ENCODE results near the gene GFRA4.

GFRA4 gene

GRCh38 chr20:3640259-3640658 lies 22.9 kb downstream of the GFRA4 start:
- TF ChIP-seq, protein P1, sequence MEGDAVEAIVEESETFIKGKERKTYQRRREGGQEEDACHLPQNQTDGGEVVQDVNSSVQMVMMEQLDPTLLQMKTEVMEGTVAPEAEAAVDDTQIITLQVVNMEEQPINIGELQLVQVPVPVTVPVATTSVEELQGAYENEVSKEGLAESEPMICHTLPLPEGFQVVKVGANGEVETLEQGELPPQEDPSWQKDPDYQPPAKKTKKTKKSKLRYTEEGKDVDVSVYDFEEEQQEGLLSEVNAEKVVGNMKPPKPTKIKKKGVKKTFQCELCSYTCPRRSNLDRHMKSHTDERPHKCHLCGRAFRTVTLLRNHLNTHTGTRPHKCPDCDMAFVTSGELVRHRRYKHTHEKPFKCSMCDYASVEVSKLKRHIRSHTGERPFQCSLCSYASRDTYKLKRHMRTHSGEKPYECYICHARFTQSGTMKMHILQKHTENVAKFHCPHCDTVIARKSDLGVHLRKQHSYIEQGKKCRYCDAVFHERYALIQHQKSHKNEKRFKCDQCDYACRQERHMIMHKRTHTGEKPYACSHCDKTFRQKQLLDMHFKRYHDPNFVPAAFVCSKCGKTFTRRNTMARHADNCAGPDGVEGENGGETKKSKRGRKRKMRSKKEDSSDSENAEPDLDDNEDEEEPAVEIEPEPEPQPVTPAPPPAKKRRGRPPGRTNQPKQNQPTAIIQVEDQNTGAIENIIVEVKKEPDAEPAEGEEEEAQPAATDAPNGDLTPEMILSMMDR (conservative IDR thresholded peaks at IDR 0.05; ENCODE audit: low read length): no peak
- DNase-seq (ENCODE audit: low read depth): no peak
- H3K4me3 ChIP-seq (ENCODE audit: low read length): no peak overlapping the region

GRCh38 chr20:3635346-3635745 lies 27.9 kb downstream of the GFRA4 start:
- TF ChIP-seq, protein P1 (conservative IDR thresholded peaks at IDR 0.05; ENCODE audit: low read length): no peak

DNA sequence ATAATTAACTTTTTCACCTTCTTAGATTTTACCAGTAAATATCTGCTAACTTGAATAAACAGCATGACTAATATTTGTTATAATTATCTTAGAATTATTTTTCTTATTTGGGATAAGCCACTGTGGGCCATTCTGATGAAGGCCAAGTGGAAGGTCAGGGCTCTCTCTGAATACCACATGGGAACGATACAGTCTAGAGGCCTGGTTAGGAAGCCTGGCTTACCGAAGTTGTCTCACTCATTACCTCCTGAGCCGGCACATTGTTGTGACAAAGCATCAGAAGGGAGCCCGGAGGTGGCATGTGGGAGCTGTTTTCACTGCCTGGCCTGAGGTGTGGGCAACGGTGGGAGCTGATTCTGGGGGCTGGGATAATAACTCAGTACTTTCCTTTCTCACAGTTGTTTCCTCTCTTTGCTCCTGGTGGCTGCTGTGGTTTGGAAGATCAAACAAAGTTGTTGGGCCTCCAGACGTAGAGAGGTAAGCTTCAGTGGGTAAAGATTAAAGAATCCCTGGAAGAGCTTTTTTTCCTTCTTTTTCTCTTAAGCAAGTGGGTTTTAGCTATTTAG lies 29.2 kb downstream of the GFRA4 start:
- H3K4me3 ChIP-seq (ENCODE audit: low read length): no peak overlapping the region
- no peak for DNase-seq (ENCODE audit: low read depth)
- TF ChIP-seq, protein P1 (conservative IDR thresholded peaks at IDR 0.05; ENCODE audit: low read length): no peak

More at GRCh38 chr20:3635346-3635745, 27.9 kb downstream of the GFRA4 start:
- H3K4me3 ChIP-seq (ENCODE audit: low read length): no peak overlapping the region
- DNase-seq (ENCODE audit: low read depth): peak; percentile 30

DNA sequence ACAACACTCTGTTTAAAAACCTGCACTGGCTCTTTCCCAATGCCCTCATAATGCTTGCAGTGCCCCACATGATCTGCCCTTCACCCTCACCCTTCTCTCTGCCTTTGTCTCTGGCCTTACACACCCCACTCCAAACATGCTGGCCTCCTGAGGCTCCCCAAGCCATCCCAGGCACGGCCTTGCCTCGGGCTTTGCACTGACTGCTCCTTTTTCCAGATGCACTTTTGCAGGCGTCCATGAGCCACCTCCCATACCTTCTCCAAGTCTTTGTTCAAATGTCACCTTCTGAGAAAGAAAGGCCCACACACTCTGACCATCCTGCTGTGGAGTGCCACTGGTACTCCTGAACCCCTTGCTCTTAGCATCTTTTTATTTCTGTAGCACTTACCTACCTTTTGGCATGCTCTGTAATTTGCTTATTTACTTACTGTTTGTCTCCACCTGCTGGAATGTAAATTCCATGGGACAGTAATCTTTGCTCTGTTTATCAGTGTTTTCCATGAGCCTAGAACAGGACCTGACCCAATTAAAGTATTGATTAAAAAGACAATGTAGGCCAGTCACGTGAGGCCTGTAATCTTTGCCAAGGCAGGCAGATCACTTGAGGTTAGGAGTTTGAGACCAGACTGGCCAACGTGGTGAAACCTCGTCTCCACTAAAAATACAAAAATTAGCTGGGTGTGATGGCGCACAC lies 30.7 kb downstream of the GFRA4 start:
- no peak overlapping the region for H3K4me3 ChIP-seq (ENCODE audit: low read length)
- no peak for DNase-seq (ENCODE audit: low read depth)
- TF ChIP-seq, protein P1 (conservative IDR thresholded peaks at IDR 0.05; ENCODE audit: low read length): no peak

DNA sequence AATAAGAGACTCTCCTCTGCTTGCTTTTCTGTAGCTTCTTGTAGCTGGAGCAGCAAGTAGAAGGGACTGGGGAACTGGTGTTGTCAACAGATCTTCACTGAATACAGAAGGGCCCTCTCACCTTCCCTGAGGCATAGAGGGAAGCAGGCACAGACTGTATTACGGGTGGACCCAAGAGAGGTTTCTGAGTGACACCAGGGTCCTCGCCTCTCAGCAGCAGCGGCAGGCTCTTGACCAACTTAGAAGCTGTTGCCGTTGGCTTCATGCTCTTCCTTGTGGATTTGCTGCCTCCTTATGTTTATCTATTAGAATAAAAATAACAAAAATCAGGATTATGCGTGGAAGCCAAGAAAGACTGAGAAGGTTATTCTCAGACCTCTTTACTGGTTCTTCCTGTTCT lies 31.7 kb downstream of the GFRA4 start:
- DNase-seq (ENCODE audit: low read depth): no peak
- TF ChIP-seq, protein P1 (conservative IDR thresholded peaks at IDR 0.05; ENCODE audit: low read length): no peak
- no peak overlapping the region for H3K4me3 ChIP-seq (ENCODE audit: low read length)

- TF ChIP-seq, protein P1 (conservative IDR thresholded peaks at IDR 0.05; ENCODE audit: low read length): no peak
- no peak for DNase-seq (ENCODE audit: low read depth)
- no peak overlapping the region for H3K4me3 ChIP-seq (ENCODE audit: low read length)
Measured at GRCh38 chr20:3630429-3630828, 32.8 kb downstream of the GFRA4 start.

DNA sequence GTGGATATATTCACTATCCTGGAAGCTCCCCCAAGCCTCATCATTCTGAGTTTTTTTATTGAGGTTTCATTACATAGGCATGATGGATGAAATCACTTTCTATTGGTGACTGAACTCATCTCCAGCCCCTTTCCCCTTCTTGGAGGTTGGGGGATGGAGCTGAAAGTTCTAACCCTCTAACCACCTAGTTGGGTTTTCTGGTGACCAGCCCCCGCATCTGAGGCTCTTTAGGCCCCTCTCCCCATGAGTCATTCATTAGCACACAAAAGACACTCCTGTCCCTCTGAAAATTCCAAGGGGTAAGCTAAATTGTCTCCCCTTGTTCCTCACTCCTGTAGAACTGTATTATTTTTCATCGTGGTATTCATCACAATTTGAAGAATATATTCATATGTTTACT lies 33.3 kb downstream of the GFRA4 start:
- DNase-seq (ENCODE audit: low read depth): no peak
- TF ChIP-seq, protein P1 (conservative IDR thresholded peaks at IDR 0.05; ENCODE audit: low read length): no peak
- no peak overlapping the region for H3K4me3 ChIP-seq (ENCODE audit: low read length)
